GM12875 (cell line): Measurements from ENCODE around the gene KRTAP5-2.

Source experiments
- H3K4me3 ChIP-seq: one replicate; pipeline ENCODE4 v1.5.1; 2011; ENCODE audit warnings: low read depth, low read length, control low read depth
- TF ChIP-seq, protein P1 (sequence below): IDR thresholded peaks from 2 replicates; pipeline ENCODE4 v1.5.1; 2011; ENCODE audit warnings: low read depth, mild to moderate bottlenecking, control low read depth, inconsistent platforms, low read length, moderate library complexity, borderline replicate concordance; ENCODE audit not compliant: insufficient read depth

KRTAP5-2 gene

GRCh38 chr11:1553808-1554594, 44.1 kb downstream of the KRTAP5-2 start:
- TF ChIP-seq, protein P1, sequence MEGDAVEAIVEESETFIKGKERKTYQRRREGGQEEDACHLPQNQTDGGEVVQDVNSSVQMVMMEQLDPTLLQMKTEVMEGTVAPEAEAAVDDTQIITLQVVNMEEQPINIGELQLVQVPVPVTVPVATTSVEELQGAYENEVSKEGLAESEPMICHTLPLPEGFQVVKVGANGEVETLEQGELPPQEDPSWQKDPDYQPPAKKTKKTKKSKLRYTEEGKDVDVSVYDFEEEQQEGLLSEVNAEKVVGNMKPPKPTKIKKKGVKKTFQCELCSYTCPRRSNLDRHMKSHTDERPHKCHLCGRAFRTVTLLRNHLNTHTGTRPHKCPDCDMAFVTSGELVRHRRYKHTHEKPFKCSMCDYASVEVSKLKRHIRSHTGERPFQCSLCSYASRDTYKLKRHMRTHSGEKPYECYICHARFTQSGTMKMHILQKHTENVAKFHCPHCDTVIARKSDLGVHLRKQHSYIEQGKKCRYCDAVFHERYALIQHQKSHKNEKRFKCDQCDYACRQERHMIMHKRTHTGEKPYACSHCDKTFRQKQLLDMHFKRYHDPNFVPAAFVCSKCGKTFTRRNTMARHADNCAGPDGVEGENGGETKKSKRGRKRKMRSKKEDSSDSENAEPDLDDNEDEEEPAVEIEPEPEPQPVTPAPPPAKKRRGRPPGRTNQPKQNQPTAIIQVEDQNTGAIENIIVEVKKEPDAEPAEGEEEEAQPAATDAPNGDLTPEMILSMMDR = no peak
- no peak overlapping the region for H3K4me3 ChIP-seq

GRCh38 chr11:1549338-1550330, 48.5 kb downstream of the KRTAP5-2 start:
- no peak overlapping the region for H3K4me3 ChIP-seq
- TF ChIP-seq, protein P1 = no peak

DNA sequence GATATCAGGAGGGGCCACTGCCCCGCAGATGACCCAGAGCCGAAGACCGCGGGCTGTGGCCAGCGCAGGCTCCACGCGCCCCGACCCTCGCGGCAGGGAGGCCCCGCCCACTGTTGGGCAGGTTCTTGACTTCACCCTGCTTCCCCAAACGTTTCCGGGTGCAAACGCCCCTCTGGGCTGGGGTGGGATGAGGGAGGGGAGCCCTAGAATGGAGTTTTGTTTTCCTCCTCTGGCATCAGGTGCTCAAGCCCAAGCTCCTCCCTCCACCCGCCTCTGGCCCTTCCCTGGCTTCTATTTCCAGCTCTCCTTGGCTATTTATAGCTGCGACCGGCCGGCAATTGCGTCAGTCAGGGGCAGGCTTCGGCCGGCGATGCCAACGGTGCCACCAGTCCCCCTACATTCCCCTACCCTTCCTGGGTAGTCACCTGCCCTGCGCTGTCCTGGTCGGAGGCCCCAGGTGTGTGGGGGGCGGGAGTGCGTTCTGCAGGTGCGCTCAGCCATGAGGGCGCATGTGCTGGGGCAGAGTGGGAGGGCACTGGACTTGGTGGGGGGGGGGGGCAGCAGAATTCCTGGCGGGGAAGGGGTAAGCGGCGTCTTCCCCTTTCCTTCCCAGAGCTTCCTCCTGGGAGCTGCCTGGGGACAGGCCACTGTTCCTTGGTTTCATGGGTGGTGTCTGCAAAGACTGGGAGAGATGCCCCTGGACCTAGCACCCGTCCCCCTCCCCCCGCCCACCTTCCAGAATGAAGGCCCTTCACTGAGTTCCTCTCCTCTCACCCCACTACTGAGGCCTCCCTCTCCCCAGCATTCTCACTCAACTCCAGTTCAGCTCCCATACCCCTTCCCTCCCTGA, 49.6 kb downstream of the KRTAP5-2 start:
- no peak overlapping the region for H3K4me3 ChIP-seq
- TF ChIP-seq, protein P1 = no peak

GRCh38 chr11:1547467-1548098, 50.5 kb downstream of the KRTAP5-2 start:
- H3K4me3 ChIP-seq = no peak overlapping the region
- TF ChIP-seq, protein P1 = no peak
